SK-N-SH (cell line): ENCODE results near the gene RAVER2. TPM values are rescaled to one million over a fixed set of nuclear protein-coding genes. Genes with fewer than 3 reads are reported as not detected.
"Not testable (repeated sequence)": the region's sequence is repeated elsewhere in the genome, so short reads cannot be mapped to it uniquely, and the experiment has no call there.

Experiments used
- CTCF ChIA-PET: fragments of 300-600, 350-600 bp; formaldehyde crosslinking; extraction: SDS; loops from one replicate; lab custom pipeline; 2021; lab: Yijun Ruan, JAX
- POLR2A ChIA-PET: fragments of 350-600 bp; sonication (Branson Sonifier 250); formaldehyde crosslinking; extraction: SDS; loops from one replicate; lab custom pipeline; 2020; ENCODE audit warnings: antibody characterized with exemption, inconsistent platforms; lab: Yijun Ruan, JAX
- DNase-seq: peaks from one replicate; pipeline ENCODE4 v3.0.0; 2012
- H2AFZ ChIP-seq: fragments of 200-600 bp; sonication (generic); 2 replicates; pipeline ENCODE4 v1.8.1; 2016; ENCODE audit warnings: antibody characterized with exemption, mild to moderate bottlenecking, low read depth
- H3F3A ChIP-seq: fragments of 200-600 bp; sonication (generic); replicated peaks from 2 replicates; pipeline ENCODE3; 2016; ENCODE audit warnings: antibody characterized with exemption, mild to moderate bottlenecking; ENCODE audit not compliant: insufficient read depth
- H3K27ac ChIP-seq, 2 experiments: fragments of 200-500 bp in 1 of 2; fragments of 200-600 bp in 1 of 2; sonication (Bioruptor generic) in 1 of 2; sonication (generic), shearing (Covaris generic) in 1 of 2; 2 replicates each; pipeline versions ENCODE4 v1.5.1 to v1.6.1; 2014 to 2016; ENCODE audit warnings: low read depth in 2 of 2, inconsistent platforms in 1 of 2, low read length in 1 of 2, mild to moderate bottlenecking in 1 of 2, mixed read lengths in 1 of 2
- H3K27me3 ChIP-seq: fragments of 200-600 bp; sonication (generic), shearing (Covaris generic); 2 replicates; pipeline ENCODE4 v1.6.1; 2016; ENCODE audit warnings: mixed run types; ENCODE audit not compliant: insufficient read depth
- H3K36me3 ChIP-seq, 2 experiments: fragments of 200-500 bp in 1 of 2; fragments of 200-600 bp in 1 of 2; sonication (Bioruptor generic) in 1 of 2; sonication (generic) in 1 of 2; replicated peaks in 1 of 2; 2 replicates each; pipeline versions ENCODE3 to v1.5.1; 2014 to 2016; ENCODE audit warnings: low read length in 1 of 2, mild to moderate bottlenecking in 1 of 2; ENCODE audit not compliant: insufficient read depth in 2 of 2, control insufficient read depth in 1 of 2
- H3K4me1 ChIP-seq, 2 experiments: fragments of 200-500 bp in 1 of 2; fragments of 200-600 bp in 1 of 2; sonication (Bioruptor generic) in 1 of 2; sonication (generic), shearing (Covaris generic) in 1 of 2; 2 replicates each; pipeline versions ENCODE4 v1.5.1 to v1.6.1; 2014 to 2016; ENCODE audit warnings: low read depth in 1 of 2, low read length in 1 of 2, mixed run types in 1 of 2; ENCODE audit not compliant: insufficient read depth in 2 of 2, control insufficient read depth in 1 of 2
- H3K4me2 ChIP-seq: fragments of 200-600 bp; sonication (generic), shearing (Covaris generic); 2 replicates; pipeline ENCODE4 v1.6.1; 2017; ENCODE audit warnings: mixed run types
- H3K4me3 ChIP-seq, 2 experiments: fragments of 200-500 bp in 1 of 2; fragments of 200-600 bp in 1 of 2; sonication (Bioruptor generic) in 1 of 2; sonication (generic), shearing (Covaris generic) in 1 of 2; 2 replicates each; pipeline versions ENCODE4 v1.5.1 to v1.8.1; 2014 to 2016; ENCODE audit warnings: low read depth in 2 of 2, inconsistent platforms in 1 of 2, low read length in 1 of 2, mild to moderate bottlenecking in 1 of 2, mixed read lengths in 1 of 2, moderate library complexity in 1 of 2
- H3K79me2 ChIP-seq: fragments of 200-600 bp; sonication (generic); 2 replicates; pipeline ENCODE4 v1.8.1; 2017; ENCODE audit warnings: mild to moderate bottlenecking; ENCODE audit not compliant: insufficient read depth
- H3K9ac ChIP-seq: fragments of 200-600 bp; sonication (generic); 2 replicates; pipeline ENCODE4 v1.6.1; 2017; ENCODE audit warnings: mixed run types
- H3K9me2 ChIP-seq: fragments of 200-600 bp; sonication (generic); 2 replicates; pipeline ENCODE4 v1.6.1; 2017; ENCODE audit warnings: mixed run types
- H3K9me3 ChIP-seq: fragments of 200-600 bp; sonication (generic); 2 replicates; pipeline ENCODE4 v1.6.1; 2017; ENCODE audit warnings: mixed run types, mild to moderate bottlenecking, moderate library complexity
- H4K20me1 ChIP-seq: fragments of 200-600 bp; sonication (generic); 2 replicates; pipeline ENCODE4 v1.6.1; 2017; ENCODE audit warnings: mild to moderate bottlenecking, mixed run types; ENCODE audit not compliant: insufficient read depth
- ELF1 ChIP-seq: IDR thresholded peaks from 2 replicates; pipeline ENCODE4 v1.4.0; 2012
- MXI1 ChIP-seq: IDR thresholded peaks from 2 replicates; pipeline ENCODE4 v1.6.1; 2012; ENCODE audit warnings: mild to moderate bottlenecking, low read depth, low read length, improper control_type of control experiment
- WGBS: methylation state at CpG from one replicate; pipeline ENCODE4 v1.1.6; 2017; ENCODE audit warnings: low lambda C conversion rate; 5-methylcytosine and 5-hydroxymethylcytosine counted together
- polyA plus RNA-seq, 3 experiments: library from polyadenylated mRNA; depleted of rRNA; stranded (reverse); fragments of >200 nt; gene quantifications; 2 replicates each; pipeline ENCODE4 v1.2.3, GENCODE V29; 2012
- TF ChIP-seq, protein P1 (sequence below): fragments of 200-600 bp; sonication (generic); IDR thresholded peaks from 2 replicates; pipeline ENCODE4 v1.6.1; 2017; ENCODE audit warnings: antibody characterized with exemption, mild to moderate bottlenecking, moderate library complexity
- TF ChIP-seq, protein P2 (sequence below): fragments of 150-350 bp; IDR thresholded peaks from 2 replicates; pipeline ENCODE4 v1.6.1; 2016; ENCODE audit warnings: mild to moderate bottlenecking, low read depth, low read length

Gene RAVER2
- polyA plus RNA-seq, 1 of the 3 experiments (the other 2 are of a cell fraction), result 7.3 TPM

DNA sequence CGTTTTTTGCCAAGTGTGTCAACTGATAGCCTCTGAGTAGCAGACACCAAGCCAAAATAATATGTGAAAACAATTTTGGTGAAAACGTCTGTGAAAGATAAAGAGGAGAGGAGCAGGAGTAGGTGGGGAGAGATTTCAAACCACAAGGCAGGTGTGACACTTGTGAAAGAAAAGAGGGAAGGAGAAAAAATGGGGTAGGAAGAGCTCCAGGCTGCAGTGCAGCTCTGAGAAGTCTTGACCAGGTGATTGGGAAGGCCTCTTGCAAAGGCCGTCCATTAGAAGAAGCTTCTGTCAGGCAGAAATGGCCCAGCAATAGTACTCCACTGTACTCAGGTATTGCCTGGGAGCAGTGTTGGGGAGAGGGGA lies 10.6 kb upstream of the RAVER2 start:
- Histone ChIP-seq H3K9me3 (no peaks in the 10 kb centered on the region), H3K9ac (no peak overlapping the region), H3K4me3 (no peak overlapping the region), H3K4me1 (no peaks in the 10 kb centered on the region), H3F3A (no peaks in the 10 kb centered on the region), H4K20me1 (no peaks in the 10 kb centered on the region), H3K79me2 (no peaks in the 10 kb centered on the region), H3K27ac (no peak overlapping the region), H3K4me2 (no peak overlapping the region), H3K9me2 (no peaks in the 10 kb centered on the region), H3K27me3 (no peaks in the 10 kb centered on the region), H3K36me3 (no peaks in the 10 kb centered on the region), H2AFZ (no peak overlapping the region)
- TF ChIP-seq, protein P1, sequence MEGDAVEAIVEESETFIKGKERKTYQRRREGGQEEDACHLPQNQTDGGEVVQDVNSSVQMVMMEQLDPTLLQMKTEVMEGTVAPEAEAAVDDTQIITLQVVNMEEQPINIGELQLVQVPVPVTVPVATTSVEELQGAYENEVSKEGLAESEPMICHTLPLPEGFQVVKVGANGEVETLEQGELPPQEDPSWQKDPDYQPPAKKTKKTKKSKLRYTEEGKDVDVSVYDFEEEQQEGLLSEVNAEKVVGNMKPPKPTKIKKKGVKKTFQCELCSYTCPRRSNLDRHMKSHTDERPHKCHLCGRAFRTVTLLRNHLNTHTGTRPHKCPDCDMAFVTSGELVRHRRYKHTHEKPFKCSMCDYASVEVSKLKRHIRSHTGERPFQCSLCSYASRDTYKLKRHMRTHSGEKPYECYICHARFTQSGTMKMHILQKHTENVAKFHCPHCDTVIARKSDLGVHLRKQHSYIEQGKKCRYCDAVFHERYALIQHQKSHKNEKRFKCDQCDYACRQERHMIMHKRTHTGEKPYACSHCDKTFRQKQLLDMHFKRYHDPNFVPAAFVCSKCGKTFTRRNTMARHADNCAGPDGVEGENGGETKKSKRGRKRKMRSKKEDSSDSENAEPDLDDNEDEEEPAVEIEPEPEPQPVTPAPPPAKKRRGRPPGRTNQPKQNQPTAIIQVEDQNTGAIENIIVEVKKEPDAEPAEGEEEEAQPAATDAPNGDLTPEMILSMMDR, result no peak
- TF ChIP-seq, protein P2, sequence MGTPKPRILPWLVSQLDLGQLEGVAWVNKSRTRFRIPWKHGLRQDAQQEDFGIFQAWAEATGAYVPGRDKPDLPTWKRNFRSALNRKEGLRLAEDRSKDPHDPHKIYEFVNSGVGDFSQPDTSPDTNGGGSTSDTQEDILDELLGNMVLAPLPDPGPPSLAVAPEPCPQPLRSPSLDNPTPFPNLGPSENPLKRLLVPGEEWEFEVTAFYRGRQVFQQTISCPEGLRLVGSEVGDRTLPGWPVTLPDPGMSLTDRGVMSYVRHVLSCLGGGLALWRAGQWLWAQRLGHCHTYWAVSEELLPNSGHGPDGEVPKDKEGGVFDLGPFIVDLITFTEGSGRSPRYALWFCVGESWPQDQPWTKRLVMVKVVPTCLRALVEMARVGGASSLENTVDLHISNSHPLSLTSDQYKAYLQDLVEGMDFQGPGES, result no peak
- CTCF ChIA-PET, result no interaction called here
- POLR2A ChIA-PET, result no interaction called here
- no peak for DNase-seq
- WGBS, result 62% methylated on average over 3 of the region's 3 CpGs

DNA sequence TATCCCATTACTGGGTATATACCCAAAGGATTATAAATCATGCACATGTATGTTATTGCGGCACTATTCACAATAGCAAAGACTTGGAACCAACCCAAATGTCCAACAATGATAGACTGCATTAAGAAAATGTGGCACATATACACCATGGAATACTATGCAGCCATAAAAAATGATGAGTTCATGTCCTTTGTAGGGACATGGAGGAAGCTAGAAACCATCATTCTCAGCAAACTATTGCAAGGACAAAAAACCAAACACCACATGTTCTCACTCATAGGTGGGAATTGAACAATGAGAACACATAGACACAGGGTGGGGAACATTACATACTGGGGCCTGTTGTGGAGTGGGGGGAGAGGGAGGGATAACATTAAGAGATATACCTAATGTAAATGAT lies 4.2 kb upstream of the RAVER2 start:
- H3K27ac ChIP-seq, DNase-seq, H2AFZ ChIP-seq, POLR2A ChIA-PET, H3K4me2 ChIP-seq, H4K20me1 ChIP-seq, H3K27me3 ChIP-seq, H3K79me2 ChIP-seq, H3K4me1 ChIP-seq, H3K4me3 ChIP-seq, H3K36me3 ChIP-seq, H3K9me3 ChIP-seq, H3F3A ChIP-seq, H3K9ac ChIP-seq, H3K9me2 ChIP-seq: not testable (repeated sequence)
- CTCF ChIA-PET, result interaction anchor here (1.3 to 1.4 kb wide), 2 partner anchors 13 to 65 kb away, joined by 3 to 4 read pairs; no protein-coding TSS in a partner anchor
- WGBS, result 76% methylated on average over 1 of the region's 1 CpG

DNA sequence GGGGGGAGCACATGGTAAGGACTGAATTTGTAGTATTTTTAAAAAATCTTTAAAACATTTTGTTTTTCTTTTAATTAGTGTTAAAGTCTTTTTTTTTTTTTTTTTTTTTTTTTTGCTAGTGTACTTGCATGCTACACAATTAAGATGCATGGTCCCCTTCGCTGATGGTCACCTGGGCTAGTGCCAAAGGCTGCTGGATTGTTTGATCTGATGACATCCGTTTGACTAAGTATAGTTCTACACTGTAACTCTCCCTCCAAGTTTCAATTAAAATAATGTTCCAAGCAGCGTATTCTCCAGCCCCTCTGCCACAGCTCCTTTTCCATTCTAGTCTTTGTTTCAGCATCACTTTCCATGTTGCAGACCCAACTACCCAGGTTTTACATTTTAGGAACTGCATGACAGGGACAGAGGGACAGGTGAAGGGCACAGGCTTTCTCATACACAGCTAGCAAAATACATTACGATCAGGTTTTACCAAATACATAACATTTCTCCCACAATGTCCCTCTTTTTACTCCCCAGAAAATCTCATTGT lies 852 bp upstream of the RAVER2 start:
- Histone ChIP-seq H3K79me2 (0 out of 2 replicates have a peak, but pooled peaks cover 11% of the 10 kb centered on the region), H3K36me3 (no peaks in the 10 kb centered on the region), H3K9me3 (no peaks in the 10 kb centered on the region), H4K20me1 (no peaks in the 10 kb centered on the region), H2AFZ (peak overlapping the region; percentile 84), H3K27ac (peak overlapping the region in 1 of 2 experiments; percentile 87; a peak in 2 of 4 replicates), H3K9ac (peak overlapping the region; percentile 64; the same call in 1 of the 2 replicates), H3K4me3 (peak overlapping the region; percentile 80 to 97), H3K27me3 (no peaks in the 10 kb centered on the region), H3K4me2 (peak overlapping the region; percentile 93), H3K9me2 (no peaks in the 10 kb centered on the region), H3F3A (no peaks in the 10 kb centered on the region), H3K4me1 (peaks cover 0 to 12% of the 10 kb centered on the region in 2 experiments; a peak in 2 of 4 replicates)
- CTCF ChIA-PET, result interaction anchor here (0.6 to 2.4 kb wide), 10 partner anchors 12 to 475 kb away, joined by 3 to 8 read pairs (median 3); no protein-coding TSS in a partner anchor
- no peak for TF ChIP-seq MXI1
- no peak for TF ChIP-seq ELF1
- POLR2A ChIA-PET, result no interaction called here
- DNase-seq, result no peak
- WGBS, result 2% methylated on average over 4 of the region's 4 CpGs
